ENCODE data around the gene PGGT1B. TPM values are rescaled to one million over a fixed set of nuclear protein-coding genes. Genes with fewer than 3 reads are reported as not detected.

The PGGT1B gene
- total RNA-seq = 5.6 TPM

GRCh38 chr5:115262321-115263077 is at the start of gene PGGT1B:
Gene PGGT1B, minus strand, starts transcription at chr5:115262877. Its CDS starts 26 bp downstream, at chr5:115262851.
- no peaks in the 10 kb centered on the region for H3K27me3 ChIP-seq
- H3K27ac ChIP-seq = peak within 1 kb of the TSS; percentile 79
- peaks cover 21% of the 10 kb centered on the region for H3K4me1 ChIP-seq
- H3K9me3 ChIP-seq = no peaks in the 10 kb centered on the region
- no peaks in the 10 kb centered on the region for H3K36me3 ChIP-seq
- TF ChIP-seq POLR2A (IDR thresholded peaks at IDR 0.05) = no peak
- TF ChIP-seq POLR2AphosphoS5 (IDR thresholded peaks at IDR 0.05; ENCODE audit: insufficient read depth in 1 of 2, low read depth in 1 of 2) = peak; percentile 30 to 68
- TF ChIP-seq CTCF (IDR thresholded peaks at IDR 0.05) = no peak
- intact Hi-C loops (cut with DNase I) = no loop called here
- H3K4me3 ChIP-seq = peak within 1 kb of the TSS; percentile 64 to 97
- DNase-seq (ENCODE audit: extremely low spot score in 2 of 2) = no peak

- Histone ChIP-seq H3K9me3 (no peaks in the 10 kb centered on the region), H3K4me3 (no peak overlapping the region), H3K4me1 (no peaks in the 10 kb centered on the region), H3K27me3 (no peaks in the 10 kb centered on the region), H3K36me3 (no peaks in the 10 kb centered on the region), H3K27ac (no peak overlapping the region)
- intact Hi-C loops (cut with DNase I) = loop anchor here (5.0 kb wide), 1 partner anchor 277 kb away; no protein-coding TSS in a partner anchor
- DNase-seq (ENCODE audit: extremely low spot score in 2 of 2) = no peak
- TF ChIP-seq CTCF (IDR thresholded peaks at IDR 0.05) (peak; percentile 52 to 88 (median 56)), POLR2AphosphoS5 (IDR thresholded peaks at IDR 0.05; ENCODE audit: insufficient read depth in 1 of 2, low read depth in 1 of 2) (no peak), POLR2A (IDR thresholded peaks at IDR 0.05) (no peak)
These were observed 47.2 kb upstream of the PGGT1B start for GRCh38 chr5:115309751-115310370.

GRCh38 chr5:115308815-115309214 is 46.1 kb upstream of the PGGT1B start:
- Histone ChIP-seq H3K4me1 (no peaks in the 10 kb centered on the region), H3K27ac (no peak overlapping the region), H3K9me3 (no peaks in the 10 kb centered on the region), H3K27me3 (no peaks in the 10 kb centered on the region), H3K4me3 (no peak overlapping the region), H3K36me3 (no peaks in the 10 kb centered on the region)
- TF ChIP-seq POLR2A (IDR thresholded peaks at IDR 0.05) (no peak), POLR2AphosphoS5 (IDR thresholded peaks at IDR 0.05; ENCODE audit: insufficient read depth in 1 of 2, low read depth in 1 of 2) (no peak), CTCF (IDR thresholded peaks at IDR 0.05) (no peak)
- DNase-seq (ENCODE audit: extremely low spot score in 2 of 2) = no peak
- intact Hi-C loops (cut with DNase I) = no loop called here

GRCh38 chr5:115306011-115306536 is 43.4 kb upstream of the PGGT1B start:
- H3K4me3 ChIP-seq = no peak overlapping the region
- no peaks in the 10 kb centered on the region for H3K36me3 ChIP-seq
- H3K27me3 ChIP-seq = no peaks in the 10 kb centered on the region
- no peaks in the 10 kb centered on the region for H3K9me3 ChIP-seq
- no peak for DNase-seq (ENCODE audit: extremely low spot score in 2 of 2)
- H3K27ac ChIP-seq = no peak overlapping the region
- H3K4me1 ChIP-seq = no peaks in the 10 kb centered on the region
- intact Hi-C loops (cut with DNase I) = no loop called here
- no peak for TF ChIP-seq POLR2A (IDR thresholded peaks at IDR 0.05)
- no peak for TF ChIP-seq CTCF (IDR thresholded peaks at IDR 0.05)
- TF ChIP-seq POLR2AphosphoS5 (IDR thresholded peaks at IDR 0.05; ENCODE audit: insufficient read depth in 1 of 2, low read depth in 1 of 2) = no peak
